Chondrocyte (in vitro differentiated cells): Measurements from ENCODE around the gene NDUFAF2. TPM values are rescaled to one million over a fixed set of nuclear protein-coding genes. Genes with fewer than 3 reads are reported as not detected.
"Not testable (repeated sequence)": the region's sequence is repeated elsewhere in the genome, so short reads cannot be mapped to it uniquely, and the experiment has no call there.

Experiments used
- DNase-seq: peaks from one replicate; pipeline ENCODE4 v3.0.0; 2021; ENCODE audit warnings: mixed read lengths, low spot score
- H3K27ac Mint-ChIP-seq: one replicate; pipeline ENCODE4 v1.8.0; 2021; ENCODE audit warnings: mild to moderate bottlenecking, moderate library complexity, mixed read lengths; ENCODE audit not compliant: unreplicated experiment
- H3K27me3 Mint-ChIP-seq: 2 replicates; pipeline ENCODE4 v1.8.0; 2021; ENCODE audit warnings: low read depth, mixed read lengths
- H3K36me3 Mint-ChIP-seq: 2 replicates; pipeline ENCODE4 v1.8.0; 2021; ENCODE audit warnings: low read depth, mixed read lengths
- H3K4me1 Mint-ChIP-seq: 2 replicates; pipeline ENCODE4 v1.8.0; 2021; ENCODE audit warnings: low read depth, mild to moderate bottlenecking, mixed read lengths
- H3K4me3 Mint-ChIP-seq: one replicate; pipeline ENCODE4 v1.8.0; 2021; ENCODE audit warnings: mild to moderate bottlenecking, moderate library complexity, mixed read lengths; ENCODE audit not compliant: unreplicated experiment
- H3K9me3 Mint-ChIP-seq: 2 replicates; pipeline ENCODE4 v1.8.0; 2021; ENCODE audit warnings: low read depth, mixed read lengths
- CTCF ChIP-seq: fragments of 200-600 bp; sonication (generic); IDR thresholded peaks from 2 replicates; pipeline ENCODE4 v1.5.0; 2021; ENCODE audit warnings: antibody characterized with exemption, mild to moderate bottlenecking, moderate library complexity
- total RNA-seq: library from RNA; stranded (reverse); gene quantifications from 3 replicates; pipeline ENCODE4 v1.2.1, GENCODE V29; 2021

The NDUFAF2 gene
- total RNA-seq, 1 donor from 2014 or later: 32.9 TPM

GRCh38 chr5:61023131-61023530, 78.1 kb downstream of the NDUFAF2 start:
- TF ChIP-seq CTCF: no peak
- Mint-ChIP-seq H3K27me3 (no peaks in the 10 kb centered on the region), H3K9me3 (peaks cover 3% of the 10 kb centered on the region), H3K36me3 (peaks cover 3% of the 10 kb centered on the region), H3K4me3 (no peak overlapping the region), H3K27ac (peak overlapping the region; percentile 89), H3K4me1 (peaks cover 48% of the 10 kb centered on the region)
- DNase-seq: no peak

GRCh38 chr5:61026004-61026403, 81.0 kb downstream of the NDUFAF2 start:
- Mint-ChIP-seq H3K27ac (no peak overlapping the region), H3K27me3 (no peaks in the 10 kb centered on the region), H3K4me3 (no peak overlapping the region), H3K4me1 (peaks cover 50% of the 10 kb centered on the region), H3K9me3 (peaks cover 3% of the 10 kb centered on the region), H3K36me3 (peaks cover 3% of the 10 kb centered on the region)
- DNase-seq: no peak
- no peak for TF ChIP-seq CTCF

- no peak for TF ChIP-seq CTCF
- DNase-seq: no peak
- peaks cover 3% of the 10 kb centered on the region for H3K9me3 Mint-ChIP-seq
- peaks cover 32% of the 10 kb centered on the region for H3K4me1 Mint-ChIP-seq
- H3K27ac Mint-ChIP-seq: no peak overlapping the region
- no peak overlapping the region for H3K4me3 Mint-ChIP-seq
- H3K27me3 Mint-ChIP-seq: no peaks in the 10 kb centered on the region
- H3K36me3 Mint-ChIP-seq: no peaks in the 10 kb centered on the region
Measured at GRCh38 chr5:61028382-61028781, 83.4 kb downstream of the NDUFAF2 start.

- H3K9me3 Mint-ChIP-seq: peaks cover 3% of the 10 kb centered on the region
- no peak for TF ChIP-seq CTCF
- H3K27me3 Mint-ChIP-seq: no peaks in the 10 kb centered on the region
- H3K4me1 Mint-ChIP-seq: peaks cover 19% of the 10 kb centered on the region
- H3K27ac Mint-ChIP-seq: no peak overlapping the region
- DNase-seq: no peak
- H3K4me3 Mint-ChIP-seq: no peak overlapping the region
- H3K36me3 Mint-ChIP-seq: no peaks in the 10 kb centered on the region
Measured at GRCh38 chr5:61029456-61030162, 84.6 kb downstream of the NDUFAF2 start.

- Mint-ChIP-seq H3K4me3 (no peak overlapping the region), H3K27ac (no peak overlapping the region), H3K36me3 (no peaks in the 10 kb centered on the region), H3K27me3 (no peaks in the 10 kb centered on the region), H3K4me1 (peaks cover 16% of the 10 kb centered on the region), H3K9me3 (peaks cover 3% of the 10 kb centered on the region)
- DNase-seq: no peak
- no peak for TF ChIP-seq CTCF
Measured at GRCh38 chr5:61030163-61030482, 85.1 kb downstream of the NDUFAF2 start.

- not testable (repeated sequence) for H3K27ac Mint-ChIP-seq, H3K27me3 Mint-ChIP-seq, H3K4me3 Mint-ChIP-seq, H3K36me3 Mint-ChIP-seq, DNase-seq, H3K9me3 Mint-ChIP-seq
- peaks cover 12% of the 10 kb centered on the region for H3K4me1 Mint-ChIP-seq
Measured at GRCh38 chr5:61031301-61031700, 86.3 kb downstream of the NDUFAF2 start.
